ENCODE data around the gene ZMYM1. TPM values are rescaled to one million over a fixed set of nuclear protein-coding genes. Genes with fewer than 3 reads are reported as not detected.

Gene ZMYM1
- total and polyA plus RNA-seq, 2 of the 8 experiments (the other 6 are each of a cell fraction or from before 2014, with no cell fraction given), result 10.0 to 41.3 TPM

Other genes with a start within 250 kb of the ZMYM1 start
- 40.9 and 42.6 TPM in 2 replicates for gene SMIM12, start 219.6 kb upstream of the ZMYM1 start, total RNA-seq (2021; fragmentation: NEBNext Ultra II Directional; extraction: Animal tissue kit (Norgen Biotek cat#: 25700))
- gene SMIM12, start 219.6 kb upstream of the ZMYM1 start, polyA plus RNA-seq (2011; rRNA removed), result 43.8 and 49.2 TPM in 2 replicates
- gene DLGAP3, start 149.7 kb upstream of the ZMYM1 start, total RNA-seq (2021; fragmentation: NEBNext Ultra II Directional; extraction: Animal tissue kit (Norgen Biotek cat#: 25700)), result 13.2 and 14.8 TPM in 2 replicates
- 3.8 and 6.7 TPM in 2 replicates for gene DLGAP3, start 149.7 kb upstream of the ZMYM1 start, polyA plus RNA-seq (2011; rRNA removed)
- 9.3 and 10.2 TPM in 2 replicates for gene TMEM35B, start 94.0 kb upstream of the ZMYM1 start, total RNA-seq (2021; fragmentation: NEBNext Ultra II Directional; extraction: Animal tissue kit (Norgen Biotek cat#: 25700))
- 16.0 and 31.1 TPM in 2 replicates for gene TMEM35B, start 94.0 kb upstream of the ZMYM1 start, polyA plus RNA-seq (2011; rRNA removed)
- gene ZMYM6, start 47.4 kb upstream of the ZMYM1 start, total RNA-seq (2021; fragmentation: NEBNext Ultra II Directional; extraction: Animal tissue kit (Norgen Biotek cat#: 25700)), result 14.9 and 15.7 TPM in 2 replicates
- 4.1 and 5.1 TPM in 2 replicates for gene ZMYM6, start 47.4 kb upstream of the ZMYM1 start, polyA plus RNA-seq (2011; rRNA removed)
- gene SFPQ, start 113.8 kb downstream of the ZMYM1 start, total RNA-seq (2021; fragmentation: NEBNext Ultra II Directional; extraction: Animal tissue kit (Norgen Biotek cat#: 25700)), result 442 and 469 TPM in 2 replicates
- gene SFPQ, start 113.8 kb downstream of the ZMYM1 start, polyA plus RNA-seq (2011; rRNA removed), result 109 and 118 TPM in 2 replicates
- gene ZMYM4, start 189.3 kb downstream of the ZMYM1 start, total RNA-seq (2021; fragmentation: NEBNext Ultra II Directional; extraction: Animal tissue kit (Norgen Biotek cat#: 25700)), result 81.2 and 81.3 TPM in 2 replicates
- gene ZMYM4, start 189.3 kb downstream of the ZMYM1 start, polyA plus RNA-seq (2011; rRNA removed), result 9.4 and 16.7 TPM in 2 replicates